Frontal cortex (tissue), 4 donors: ENCODE measurements around the gene GTF2A1. TPM values are rescaled to one million over a fixed set of nuclear protein-coding genes. Genes with fewer than 3 reads are reported as not detected.
A peak's percentile ranks its signal among the peaks of the same experiment; 100 is the strongest.

Source experiments
- DNase-seq, 2 donors: peaks; one replicate each; pipeline ENCODE4 v3.0.0; 2012; ENCODE audit warnings: low spot score in 2 of 2
- FAIRE-seq: peaks from 2 replicates; lab custom pipeline; 2012; peaks lifted over from hg19 to GRCh38; lab: Jason Lieb, UNC
- small RNA-seq: library from RNA; depleted of rRNA; stranded (forward); fragments of <200 nt; gene quantifications from one replicate; pipeline ENCODE3, GENCODE V24; 2014
- total RNA-seq: library from RNA; depleted of rRNA; stranded (reverse); fragments of >200 nt; gene quantifications from one replicate; pipeline ENCODE4 v1.2.3, GENCODE V29; 2014
- donor health status: control.
- donor health status: control.
- donor health status: control.

The GTF2A1 gene
- total RNA-seq, 1 donor from 2014 or later: 63.2 TPM

- no peak for FAIRE-seq
- DNase-seq: no peak
Observed at GRCh38 chr14:81147140-81147897, 73.4 kb downstream of the GTF2A1 start.

- no peak for FAIRE-seq
- no peak for DNase-seq
Observed at GRCh38 chr14:81144824-81145603, 75.7 kb downstream of the GTF2A1 start.

GRCh38 chr14:81143793-81144192 lies 77.0 kb downstream of the GTF2A1 start:
- FAIRE-seq (no peak), DNase-seq (no peak)

- FAIRE-seq: no peak
- no peak for DNase-seq
Observed at GRCh38 chr14:81141426-81141825, 79.3 kb downstream of the GTF2A1 start.

GRCh38 chr14:81138429-81138828 lies 82.3 kb downstream of the GTF2A1 start:
- no peak for DNase-seq
- FAIRE-seq: no peak

DNA sequence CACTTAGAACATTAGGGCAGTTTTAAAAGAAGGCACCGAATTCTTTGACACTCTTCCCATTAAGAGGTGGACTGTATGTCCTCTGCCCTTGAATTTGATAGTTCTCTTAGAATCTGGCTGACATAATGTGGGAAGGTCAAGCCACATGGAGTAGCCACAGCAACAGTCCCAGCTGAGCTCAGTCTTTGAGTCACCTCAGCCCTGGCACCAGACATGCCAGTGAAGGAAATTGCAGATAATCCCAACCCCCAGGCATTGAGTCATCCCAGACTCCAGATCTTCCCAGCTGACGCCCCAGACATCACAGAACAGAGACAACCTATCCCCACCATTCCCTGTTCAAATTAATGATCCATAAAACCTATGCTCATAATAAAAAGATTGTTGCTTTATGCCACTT lies 83.4 kb downstream of the GTF2A1 start:
- no peak for DNase-seq
- FAIRE-seq: no peak

- FAIRE-seq: no peak
- no peak for DNase-seq
Observed at GRCh38 chr14:81133400-81133799, 87.4 kb downstream of the GTF2A1 start.

DNA sequence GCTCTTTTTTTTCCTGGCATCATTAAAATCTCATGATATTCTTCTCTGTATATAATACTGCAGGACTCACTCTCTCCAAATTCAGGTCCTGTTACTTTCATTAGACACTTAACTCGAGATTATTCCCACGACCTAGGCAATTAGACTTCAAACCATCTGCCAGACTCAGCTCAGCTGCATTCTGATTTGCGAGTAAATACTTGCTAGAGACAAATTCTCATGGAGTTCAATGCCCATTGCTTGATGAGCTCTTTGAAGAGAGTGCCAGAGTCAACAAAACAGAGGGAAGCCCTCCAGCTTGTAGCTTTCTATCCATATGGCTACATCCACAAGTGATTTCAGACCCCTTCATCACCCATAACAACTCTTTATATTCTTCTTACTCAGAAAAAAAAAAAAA lies 88.3 kb downstream of the GTF2A1 start:
- FAIRE-seq (no peak), DNase-seq (no peak)

DNA sequence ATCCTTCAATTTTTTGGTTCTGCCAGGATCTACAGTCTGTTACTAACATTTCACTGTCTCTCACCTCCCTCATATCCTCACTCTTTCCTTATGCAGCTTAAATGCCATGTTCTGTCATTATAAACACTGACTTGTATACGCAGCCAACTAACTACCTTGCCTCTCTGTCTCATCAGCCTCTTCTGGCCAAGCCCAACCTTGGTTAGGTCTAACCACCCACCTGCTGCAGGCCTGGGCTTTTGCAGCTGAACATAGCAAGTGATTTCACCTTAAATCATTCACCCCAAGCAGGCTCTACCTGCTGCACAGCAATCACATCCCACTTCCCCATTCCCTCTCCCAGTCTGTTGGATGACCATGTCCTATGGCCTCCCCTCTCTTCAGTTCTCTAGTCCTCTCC lies 91.5 kb downstream of the GTF2A1 start:
- no peak for DNase-seq
- FAIRE-seq: no peak

DNA sequence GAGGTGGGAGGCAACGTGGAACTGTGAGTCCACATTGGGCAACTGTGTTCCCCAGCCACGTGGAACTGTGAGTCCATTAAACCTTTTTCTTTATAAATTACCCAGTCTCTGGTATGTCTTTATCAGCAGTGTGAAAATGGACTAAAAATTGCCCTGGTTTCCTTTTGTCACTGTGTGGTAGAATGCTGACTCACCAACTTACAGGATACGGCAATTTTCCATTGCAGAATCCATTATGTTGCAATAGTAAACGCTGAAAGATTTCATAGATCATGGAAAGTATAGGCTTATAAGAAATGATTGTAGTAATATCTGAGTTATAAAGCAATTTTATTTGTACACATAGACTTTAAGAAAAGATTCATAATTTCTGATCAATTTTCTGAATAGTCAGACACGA lies 93.0 kb downstream of the GTF2A1 start:
- FAIRE-seq (no peak), DNase-seq (no peak)

GRCh38 chr14:81125536-81125935 lies 95.2 kb downstream of the GTF2A1 start:
- no peak for FAIRE-seq

More at GRCh38 chr14:81125536-81125935, 95.2 kb downstream of the GTF2A1 start:
- no peak for DNase-seq

Small RNA genes lying within 50 kb of the gene (small RNA-seq; reads per million reads assigned to genes)
- gene DYNLL1P1: not detected
- 1.8 reads per million, percentile 80 among the genes with 10 or more reads in this experiment for gene SNORA79

Other genes with a start within 250 kb of the GTF2A1 start
- gene STON2, start 179.4 kb upstream of the GTF2A1 start, total RNA-seq: 19.2 TPM